T follicular helper cell (primary cell): ENCODE results near the gene IGF1R.

Experiments
- DNase-seq: peaks from one replicate; pipeline ENCODE4 v3.0.0-alpha.2; 2020; ENCODE audit warnings: low read depth

Gene IGF1R

GRCh38 chr15:98909968-98910885 is 261.9 kb downstream of the IGF1R start:
- DNase-seq: no peak

- no peak for DNase-seq
These were observed 266.3 kb downstream of the IGF1R start for GRCh38 chr15:98914626-98915025.

- DNase-seq: no peak
These were observed 268.5 kb downstream of the IGF1R start for GRCh38 chr15:98916826-98917225.

- no peak for DNase-seq
These were observed 269.1 kb downstream of the IGF1R start for GRCh38 chr15:98917417-98917816.

- DNase-seq: no peak
These were observed 271.9 kb downstream of the IGF1R start for GRCh38 chr15:98920091-98920880.

GRCh38 chr15:98923171-98923570 is 274.8 kb downstream of the IGF1R start:
- no peak for DNase-seq

GRCh38 chr15:98923579-98923978 is 275.2 kb downstream of the IGF1R start:
- no peak for DNase-seq

GRCh38 chr15:98924401-98925049 is 276.2 kb downstream of the IGF1R start:
- no peak for DNase-seq

- DNase-seq: no peak
These were observed 277.9 kb downstream of the IGF1R start for GRCh38 chr15:98926236-98926635.

GRCh38 chr15:98927022-98927421 is 278.7 kb downstream of the IGF1R start:
- DNase-seq: no peak

GRCh38 chr15:98927996-98928395 is 279.7 kb downstream of the IGF1R start:
- no peak for DNase-seq

- DNase-seq: no peak
These were observed 282.2 kb downstream of the IGF1R start for GRCh38 chr15:98930576-98930975.

- no peak for DNase-seq
These were observed 282.7 kb downstream of the IGF1R start for GRCh38 chr15:98931004-98931403.

- no peak for DNase-seq
These were observed 285.1 kb downstream of the IGF1R start for GRCh38 chr15:98933406-98933805.

GRCh38 chr15:98935736-98936135 is 287.4 kb downstream of the IGF1R start:
- DNase-seq: no peak

GRCh38 chr15:98937413-98938104 is 289.2 kb downstream of the IGF1R start:
- DNase-seq: no peak

- no peak for DNase-seq
These were observed 289.7 kb downstream of the IGF1R start for GRCh38 chr15:98938105-98938417.

- DNase-seq: no peak
These were observed 290.5 kb downstream of the IGF1R start for GRCh38 chr15:98938799-98939198.

GRCh38 chr15:98939311-98940080 is 291.2 kb downstream of the IGF1R start:
- no peak for DNase-seq

GRCh38 chr15:98941595-98942255 is 293.4 kb downstream of the IGF1R start:
- DNase-seq: no peak

- DNase-seq: no peak
These were observed 294.1 kb downstream of the IGF1R start for GRCh38 chr15:98942431-98942830.
